ENCODE results near the gene NAALADL2. TPM values are rescaled to one million over a fixed set of nuclear protein-coding genes. Genes with fewer than 3 reads are reported as not detected.

NAALADL2 gene
- total and polyA plus RNA-seq, 2 of the 8 experiments (the other 6 are each of a cell fraction or from before 2014, with no cell fraction given) = 0.12 to 0.22 TPM

DNA sequence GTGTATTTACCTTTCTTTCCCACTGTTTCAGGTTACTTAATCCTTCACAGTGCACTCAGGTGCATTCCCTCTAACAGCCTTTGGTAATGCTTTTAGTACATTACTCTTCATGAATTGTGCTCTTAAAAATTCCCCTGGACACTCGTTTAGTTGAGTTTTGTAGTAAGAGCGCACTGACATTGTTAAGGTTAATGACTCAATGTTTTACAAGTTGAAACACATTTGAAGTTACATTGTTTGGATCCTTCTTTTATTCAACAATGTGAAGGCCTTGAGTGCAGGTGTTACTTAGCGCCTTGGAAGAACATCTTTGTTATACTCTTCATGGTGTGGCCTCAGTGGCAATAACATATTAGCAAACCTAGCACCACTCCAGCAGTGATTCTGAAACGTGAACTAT, 739.6 kb downstream of the NAALADL2 start (continued):
- TF ChIP-seq MAFK (IDR thresholded peaks at IDR 0.05; ENCODE audit: low read depth, low read length) (no peak), KDM1A (IDR thresholded peaks at IDR 0.05; ENCODE audit: borderline replicate concordance, low read length) (no peak), SAP30 (IDR thresholded peaks at IDR 0.05; ENCODE audit: insufficient read depth, insufficient replicate concordance, low read length) (no peak), NRF1 (IDR thresholded peaks at IDR 0.05; ENCODE audit: low read depth, low read length) (no peak)
- TF ChIP-seq, protein P1, sequence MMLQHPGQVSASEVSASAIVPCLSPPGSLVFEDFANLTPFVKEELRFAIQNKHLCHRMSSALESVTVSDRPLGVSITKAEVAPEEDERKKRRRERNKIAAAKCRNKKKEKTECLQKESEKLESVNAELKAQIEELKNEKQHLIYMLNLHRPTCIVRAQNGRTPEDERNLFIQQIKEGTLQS (IDR thresholded peaks at IDR 0.05; ENCODE audit: insufficient read depth, low read depth, low read length) = no peak
- TF ChIP-seq, protein P2, sequence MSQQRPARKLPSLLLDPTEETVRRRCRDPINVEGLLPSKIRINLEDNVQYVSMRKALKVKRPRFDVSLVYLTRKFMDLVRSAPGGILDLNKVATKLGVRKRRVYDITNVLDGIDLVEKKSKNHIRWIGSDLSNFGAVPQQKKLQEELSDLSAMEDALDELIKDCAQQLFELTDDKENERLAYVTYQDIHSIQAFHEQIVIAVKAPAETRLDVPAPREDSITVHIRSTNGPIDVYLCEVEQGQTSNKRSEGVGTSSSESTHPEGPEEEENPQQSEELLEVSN (IDR thresholded peaks at IDR 0.05) = no peak
